K562 (cell line): ENCODE measurements around the gene SLC6A7. TPM values are rescaled to one million over a fixed set of nuclear protein-coding genes. Genes with fewer than 3 reads are reported as not detected.

Experiments used
- CC2D1A ChIP-seq: fragments of 450-650 bp; IDR thresholded peaks from 2 replicates; pipeline ENCODE4 v1.6.1; 2017; ENCODE audit warnings: mild to moderate bottlenecking
- NELFE ChIP-seq: IDR thresholded peaks from 2 replicates; pipeline ENCODE4 v1.6.1; 2011; ENCODE audit warnings: mild to moderate bottlenecking; ENCODE audit not compliant: insufficient read depth, insufficient read length
- SAFB2 ChIP-seq: fragments of 200-400 bp; formaldehyde crosslinking; IDR thresholded peaks from 2 replicates; pipeline ENCODE4 v1.6.1; 2018; ENCODE audit warnings: borderline replicate concordance, low read length, low read depth, moderate library complexity; ENCODE audit not compliant: severe bottlenecking
- SMC3 ChIP-seq: conservative IDR thresholded peaks from 2 replicates; pipeline ENCODE4 v1.6.1; 2011; ENCODE audit warnings: low read depth, low read length, improper control_type of control experiment; ENCODE audit not compliant: insufficient read depth
- SPI1 ChIP-seq: IDR thresholded peaks from 2 replicates; pipeline ENCODE4 v1.6.1; 2011; ENCODE audit warnings: low read depth, low read length, control low read depth, borderline replicate concordance
- SRF ChIP-seq, 2 experiments: fragments of 250-450, 450-650 bp in 1 of 2; sonication (Bioruptor Pico) in 1 of 2; sonication (generic) in 1 of 2; formaldehyde crosslinking; IDR thresholded peaks; 2 replicates each; pipeline versions ENCODE4 v1.5.0 to v1.5.1; 2020 to 2022; ENCODE audit warnings: mild to moderate bottlenecking in 1 of 2, missing genetic modification reagents in 1 of 2
- TBP ChIP-seq: optimal IDR thresholded peaks from 2 replicates; pipeline ENCODE3; 2011; ENCODE audit warnings: low read depth, low read length, improper control_type of control experiment
- XRCC5 ChIP-seq: fragments of 200-400 bp; formaldehyde crosslinking; IDR thresholded peaks from 2 replicates; pipeline ENCODE4 v1.6.1; 2017; ENCODE audit warnings: low read depth, mild to moderate bottlenecking, low read length
- YY1 ChIP-seq, 3 experiments: IDR thresholded peaks; 2 replicates each; pipeline ENCODE4 v1.6.1; 2011; ENCODE audit warnings: low read length in 2 of 3, mild to moderate bottlenecking in 2 of 3, moderate library complexity in 2 of 3, borderline replicate concordance in 1 of 3, control low read depth in 1 of 3, low read depth in 1 of 3; ENCODE audit not compliant: insufficient read depth in 3 of 3, insufficient replicate concordance in 2 of 3, control insufficient read depth in 1 of 3, insufficient read length in 1 of 3; ENCODE audit errors: extremely low read depth in 1 of 3
- ZNF124 ChIP-seq: sonication (generic); formaldehyde crosslinking; IDR thresholded peaks from 2 replicates; pipeline ENCODE4 v1.8.1; 2022; ENCODE audit warnings: missing genetic modification reagents
- ZNF232 ChIP-seq: sonication (generic); formaldehyde crosslinking; IDR thresholded peaks from 2 replicates; pipeline ENCODE4 v1.8.0; 2022; ENCODE audit warnings: mild to moderate bottlenecking, missing genetic modification reagents
- polyA plus RNA-seq, 8 experiments: library from polyadenylated mRNA; depleted of rRNA in 4 of 8; stranded (reverse) in 5 of 8; unstranded in 3 of 8; fragments of >200 nt; fragmentation: Nextera tagmentation in 2 of 8; fragmentation: Illumina TruSeq in 1 of 8; extraction: Ambion mirVana in 2 of 8; extraction: Trizol in 1 of 8; gene quantifications; 2 replicates each; pipeline versions ENCODE4 v1.2.1 to v1.2.3, GENCODE V29; 2011 to 2014; ENCODE audit warnings: inconsistent platforms in 1 of 8, missing spikeins in 1 of 8
- total RNA-seq, 7 experiments: library from RNA; depleted of rRNA in 6 of 7; stranded (reverse); fragments of >200 nt in 6 of 7; fragmentation: Illumina TruSeq in 2 of 7; extraction: Trizol in 2 of 7; gene quantifications; 2 replicates each; pipeline versions ENCODE4 v1.2.1 to v1.2.3, GENCODE V29; 2011 to 2021; ENCODE audit warnings: low replicate concordance in 1 of 7
- TF ChIP-seq, protein P1 (sequence below): sonication (generic); formaldehyde crosslinking; IDR thresholded peaks from 2 replicates; pipeline ENCODE4 v1.8.1; 2023; ENCODE audit warnings: mild to moderate bottlenecking, missing genetic modification reagents
- TF ChIP-seq, protein P2 (sequence below): sonication (generic); formaldehyde crosslinking; IDR thresholded peaks from 2 replicates; pipeline ENCODE4 v1.8.0; 2022; ENCODE audit warnings: missing genetic modification reagents, mild to moderate bottlenecking, borderline replicate concordance
- TF ChIP-seq, protein P3 (sequence below): fragments of 250-450 bp; sonication (Bioruptor Pico); IDR thresholded peaks from 2 replicates; pipeline ENCODE4 v1.8.0; 2021; ENCODE audit warnings: mild to moderate bottlenecking, moderate library complexity
- TF ChIP-seq, protein P4 (sequence below): fragments of 450-650 bp; IDR thresholded peaks from 2 replicates; pipeline ENCODE4 v1.6.1; 2017; ENCODE audit warnings: antibody characterized with exemption

Gene SLC6A7
- total and polyA plus RNA-seq, 9 of the 15 experiments (the other 6 are each of a cell fraction or from before 2014, with no cell fraction given) = not detected

DNA sequence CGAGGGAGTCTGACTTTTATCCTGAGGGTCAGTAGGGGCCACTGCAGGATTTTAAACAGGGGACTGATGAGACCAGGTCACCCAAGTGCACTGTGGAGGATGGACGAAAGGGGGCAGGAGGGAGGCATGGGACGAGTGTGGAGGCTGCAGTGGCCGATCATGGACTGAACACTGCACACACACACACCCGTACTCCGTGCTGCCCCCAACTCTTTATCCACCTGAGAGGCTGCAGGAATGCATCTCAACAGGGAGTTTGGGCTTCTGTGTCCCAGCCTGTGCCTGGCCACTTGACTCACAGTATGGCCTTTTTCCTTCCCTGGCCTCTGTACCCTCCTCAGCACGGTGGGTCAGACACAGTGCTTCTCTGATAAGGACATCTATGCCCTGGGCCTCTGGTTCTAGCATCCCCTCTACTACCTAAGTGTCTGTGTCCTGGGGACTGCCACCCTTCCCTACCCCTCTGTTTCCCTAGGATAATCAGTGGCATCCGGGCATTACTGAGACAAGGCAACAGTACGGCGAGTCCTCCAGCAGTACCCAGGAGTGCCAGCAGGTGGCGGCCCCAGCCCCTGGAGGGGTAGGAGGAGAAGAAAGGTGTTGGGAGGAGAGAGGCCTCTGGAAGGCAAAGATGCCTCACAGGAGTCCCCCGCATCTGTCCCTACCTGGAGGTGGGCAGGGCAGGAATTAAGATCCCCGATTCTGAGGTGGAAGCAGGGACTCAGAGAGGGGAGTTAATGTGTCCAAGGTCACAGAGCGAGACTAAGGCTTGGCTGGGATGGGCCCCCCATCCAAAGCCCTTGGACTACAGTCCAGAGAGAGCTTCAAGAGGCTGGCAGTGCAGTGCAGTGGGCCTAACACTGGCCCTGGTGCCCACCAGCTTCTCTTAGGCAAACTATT, 28.4 kb upstream of the SLC6A7 start (continued):
- TF ChIP-seq YY1 (IDR thresholded peaks at IDR 0.05; ENCODE audit: borderline replicate concordance in 1 of 3, control insufficient read depth in 1 of 3, extremely low read depth in 1 of 3, insufficient read depth in 3 of 3, insufficient read length in 1 of 3, insufficient replicate concordance in 2 of 3, low read depth in 1 of 3, low read length in 2 of 3) (peak in 1 of 3 experiments; percentile 21), SPI1 (no peak), SRF (CRISPR knock-in tag; IDR thresholded peaks at IDR 0.05) (peak in 1 of 2 experiments; percentile 39; a peak in 1 of 4 replicates), CC2D1A (0 out of 2 replicates have a peak, but pooled peaks have one; percentile 44), SAFB2 (no peak), NELFE (no peak), XRCC5 (peak; percentile 60; the same call in 1 of the 2 replicates), SMC3 (peak; percentile 89), TBP (peak; percentile 25), ZNF232 (CRISPR knock-in tag) (no peak), ZNF124 (CRISPR knock-in tag) (no peak)
- TF ChIP-seq, protein P1, sequence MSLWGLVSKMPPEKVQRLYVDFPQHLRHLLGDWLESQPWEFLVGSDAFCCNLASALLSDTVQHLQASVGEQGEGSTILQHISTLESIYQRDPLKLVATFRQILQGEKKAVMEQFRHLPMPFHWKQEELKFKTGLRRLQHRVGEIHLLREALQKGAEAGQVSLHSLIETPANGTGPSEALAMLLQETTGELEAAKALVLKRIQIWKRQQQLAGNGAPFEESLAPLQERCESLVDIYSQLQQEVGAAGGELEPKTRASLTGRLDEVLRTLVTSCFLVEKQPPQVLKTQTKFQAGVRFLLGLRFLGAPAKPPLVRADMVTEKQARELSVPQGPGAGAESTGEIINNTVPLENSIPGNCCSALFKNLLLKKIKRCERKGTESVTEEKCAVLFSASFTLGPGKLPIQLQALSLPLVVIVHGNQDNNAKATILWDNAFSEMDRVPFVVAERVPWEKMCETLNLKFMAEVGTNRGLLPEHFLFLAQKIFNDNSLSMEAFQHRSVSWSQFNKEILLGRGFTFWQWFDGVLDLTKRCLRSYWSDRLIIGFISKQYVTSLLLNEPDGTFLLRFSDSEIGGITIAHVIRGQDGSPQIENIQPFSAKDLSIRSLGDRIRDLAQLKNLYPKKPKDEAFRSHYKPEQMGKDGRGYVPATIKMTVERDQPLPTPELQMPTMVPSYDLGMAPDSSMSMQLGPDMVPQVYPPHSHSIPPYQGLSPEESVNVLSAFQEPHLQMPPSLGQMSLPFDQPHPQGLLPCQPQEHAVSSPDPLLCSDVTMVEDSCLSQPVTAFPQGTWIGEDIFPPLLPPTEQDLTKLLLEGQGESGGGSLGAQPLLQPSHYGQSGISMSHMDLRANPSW (CRISPR knock-in tag) = no peak
- TF ChIP-seq, protein P2, sequence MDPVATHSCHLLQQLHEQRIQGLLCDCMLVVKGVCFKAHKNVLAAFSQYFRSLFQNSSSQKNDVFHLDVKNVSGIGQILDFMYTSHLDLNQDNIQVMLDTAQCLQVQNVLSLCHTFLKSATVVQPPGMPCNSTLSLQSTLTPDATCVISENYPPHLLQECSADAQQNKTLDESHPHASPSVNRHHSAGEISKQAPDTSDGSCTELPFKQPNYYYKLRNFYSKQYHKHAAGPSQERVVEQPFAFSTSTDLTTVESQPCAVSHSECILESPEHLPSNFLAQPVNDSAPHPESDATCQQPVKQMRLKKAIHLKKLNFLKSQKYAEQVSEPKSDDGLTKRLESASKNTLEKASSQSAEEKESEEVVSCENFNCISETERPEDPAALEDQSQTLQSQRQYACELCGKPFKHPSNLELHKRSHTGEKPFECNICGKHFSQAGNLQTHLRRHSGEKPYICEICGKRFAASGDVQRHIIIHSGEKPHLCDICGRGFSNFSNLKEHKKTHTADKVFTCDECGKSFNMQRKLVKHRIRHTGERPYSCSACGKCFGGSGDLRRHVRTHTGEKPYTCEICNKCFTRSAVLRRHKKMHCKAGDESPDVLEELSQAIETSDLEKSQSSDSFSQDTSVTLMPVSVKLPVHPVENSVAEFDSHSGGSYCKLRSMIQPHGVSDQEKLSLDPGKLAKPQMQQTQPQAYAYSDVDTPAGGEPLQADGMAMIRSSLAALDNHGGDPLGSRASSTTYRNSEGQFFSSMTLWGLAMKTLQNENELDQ (CRISPR knock-in tag) = peak; percentile 77; the same call in 1 of the 2 replicates
- TF ChIP-seq, protein P3, sequence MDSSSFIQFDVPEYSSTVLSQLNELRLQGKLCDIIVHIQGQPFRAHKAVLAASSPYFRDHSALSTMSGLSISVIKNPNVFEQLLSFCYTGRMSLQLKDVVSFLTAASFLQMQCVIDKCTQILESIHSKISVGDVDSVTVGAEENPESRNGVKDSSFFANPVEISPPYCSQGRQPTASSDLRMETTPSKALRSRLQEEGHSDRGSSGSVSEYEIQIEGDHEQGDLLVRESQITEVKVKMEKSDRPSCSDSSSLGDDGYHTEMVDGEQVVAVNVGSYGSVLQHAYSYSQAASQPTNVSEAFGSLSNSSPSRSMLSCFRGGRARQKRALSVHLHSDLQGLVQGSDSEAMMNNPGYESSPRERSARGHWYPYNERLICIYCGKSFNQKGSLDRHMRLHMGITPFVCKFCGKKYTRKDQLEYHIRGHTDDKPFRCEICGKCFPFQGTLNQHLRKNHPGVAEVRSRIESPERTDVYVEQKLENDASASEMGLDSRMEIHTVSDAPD = no peak
- TF ChIP-seq, protein P4, sequence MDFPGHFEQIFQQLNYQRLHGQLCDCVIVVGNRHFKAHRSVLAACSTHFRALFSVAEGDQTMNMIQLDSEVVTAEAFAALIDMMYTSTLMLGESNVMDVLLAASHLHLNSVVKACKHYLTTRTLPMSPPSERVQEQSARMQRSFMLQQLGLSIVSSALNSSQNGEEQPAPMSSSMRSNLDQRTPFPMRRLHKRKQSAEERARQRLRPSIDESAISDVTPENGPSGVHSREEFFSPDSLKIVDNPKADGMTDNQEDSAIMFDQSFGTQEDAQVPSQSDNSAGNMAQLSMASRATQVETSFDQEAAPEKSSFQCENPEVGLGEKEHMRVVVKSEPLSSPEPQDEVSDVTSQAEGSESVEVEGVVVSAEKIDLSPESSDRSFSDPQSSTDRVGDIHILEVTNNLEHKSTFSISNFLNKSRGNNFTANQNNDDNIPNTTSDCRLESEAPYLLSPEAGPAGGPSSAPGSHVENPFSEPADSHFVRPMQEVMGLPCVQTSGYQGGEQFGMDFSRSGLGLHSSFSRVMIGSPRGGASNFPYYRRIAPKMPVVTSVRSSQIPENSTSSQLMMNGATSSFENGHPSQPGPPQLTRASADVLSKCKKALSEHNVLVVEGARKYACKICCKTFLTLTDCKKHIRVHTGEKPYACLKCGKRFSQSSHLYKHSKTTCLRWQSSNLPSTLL = no peak
